HG02571 (cell line): ENCODE results near the gene DARS1.
A peak's percentile ranks its signal among the peaks of the same experiment; 100 is the strongest.
"Not testable (repeated sequence)": the region's sequence is repeated elsewhere in the genome, so short reads cannot be mapped to it uniquely, and the experiment has no call there.

Source experiments
- ATAC-seq: cut with Tn5 transposase; IDR thresholded peaks from one replicate; pipeline ENCODE4 v1.9.1; 2021; ENCODE audit warnings: mild to moderate bottlenecking, moderate library complexity; ENCODE audit not compliant: unreplicated experiment

DARS1 gene

GRCh38 chr2:135890149-135890548 is 95.3 kb downstream of the DARS1 start:
- ATAC-seq = no peak

- ATAC-seq = not testable (repeated sequence)
These were observed 96.8 kb downstream of the DARS1 start for GRCh38 chr2:135888587-135888986.

- no peak for ATAC-seq
These were observed 99.7 kb downstream of the DARS1 start for GRCh38 chr2:135885709-135886108.

- ATAC-seq = no peak
These were observed 103.0 kb downstream of the DARS1 start for GRCh38 chr2:135882415-135882814.

- not testable (repeated sequence) for ATAC-seq
These were observed 108.7 kb downstream of the DARS1 start for GRCh38 chr2:135876770-135877169.

GRCh38 chr2:135876066-135876711 is 109.2 kb downstream of the DARS1 start, which contains the start of gene MCM6:
Gene MCM6, minus strand, starts transcription at chr2:135876443. Its CDS starts 78 bp downstream, at chr2:135876365.
- peak; percentile 94 for ATAC-seq

- peak; percentile 59 for ATAC-seq
These were observed 109.8 kb downstream of the DARS1 start for GRCh38 chr2:135875491-135876065.

- ATAC-seq = no peak
These were observed 110.6 kb downstream of the DARS1 start for GRCh38 chr2:135874777-135875365.

GRCh38 chr2:135870571-135870970 is 114.9 kb downstream of the DARS1 start:
- peak; percentile 73 for ATAC-seq

GRCh38 chr2:135863233-135863632 is 122.2 kb downstream of the DARS1 start:
- no peak for ATAC-seq

GRCh38 chr2:135862718-135863117 is 122.7 kb downstream of the DARS1 start:
- no peak for ATAC-seq
